ENCODE data around the gene JAML. TPM values are rescaled to one million over a fixed set of nuclear protein-coding genes. Genes with fewer than 3 reads are reported as not detected.
"Not testable (repeated sequence)": the region's sequence is repeated elsewhere in the genome, so short reads cannot be mapped to it uniquely, and the experiment has no call there.

Gene JAML
- total and polyA plus RNA-seq, 7 donors, result 3.3 to 35.1 (median 6.1) TPM

DNA sequence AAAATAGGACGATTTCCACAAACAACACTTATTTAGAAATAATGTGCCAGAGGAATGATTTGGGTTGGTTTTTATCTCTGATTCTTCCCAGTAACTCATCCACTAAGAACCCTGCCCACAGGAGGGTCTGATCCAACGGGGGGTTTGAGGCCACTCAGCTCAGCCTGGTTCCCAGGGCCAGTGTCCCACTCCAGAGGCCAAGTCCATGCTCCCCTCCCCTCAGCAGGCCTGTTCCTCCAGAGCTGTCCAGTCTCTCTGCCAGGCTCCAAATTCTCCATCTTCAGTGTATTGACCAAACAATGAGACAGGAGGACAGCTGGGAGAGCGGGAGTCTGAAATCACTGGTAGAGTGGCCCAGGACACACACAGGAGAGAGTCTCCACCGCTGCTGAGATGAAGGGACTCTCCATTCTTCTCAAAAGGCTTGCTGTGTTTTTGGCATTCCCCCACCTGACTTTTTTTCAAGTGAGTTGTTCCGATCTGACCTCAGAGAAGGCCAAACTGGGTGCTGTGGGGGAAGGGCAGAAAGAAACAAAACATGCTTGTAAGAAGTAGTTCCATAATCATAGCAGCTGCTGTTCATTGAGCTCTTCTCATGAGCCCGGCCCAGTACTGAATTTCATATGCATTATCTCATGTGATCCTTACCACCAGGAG lies 30.8 kb downstream of the JAML start:
- no peaks in the 10 kb centered on the region for H3K9me3 ChIP-seq
- intact Hi-C loops (cut with DNase I), result no loop called here
- H3K27me3 ChIP-seq, result no peaks in the 10 kb centered on the region
- H3K27ac ChIP-seq, result peak overlapping the region in 3 of 4 donors; percentile 67 to 78 (median 71)
- H3K4me1 ChIP-seq, result peaks cover 0 to 28% (median 20%) of the 10 kb centered on the region in 4 donors
- H3K4me3 ChIP-seq, result no peak overlapping the region
- 73 to 84% methylated on average over 6 of the region's 6 CpGs for WGBS, 2 donors
- no peak for TF ChIP-seq POLR2AphosphoS5 (IDR thresholded peaks at IDR 0.05)
- TF ChIP-seq, protein P1, sequence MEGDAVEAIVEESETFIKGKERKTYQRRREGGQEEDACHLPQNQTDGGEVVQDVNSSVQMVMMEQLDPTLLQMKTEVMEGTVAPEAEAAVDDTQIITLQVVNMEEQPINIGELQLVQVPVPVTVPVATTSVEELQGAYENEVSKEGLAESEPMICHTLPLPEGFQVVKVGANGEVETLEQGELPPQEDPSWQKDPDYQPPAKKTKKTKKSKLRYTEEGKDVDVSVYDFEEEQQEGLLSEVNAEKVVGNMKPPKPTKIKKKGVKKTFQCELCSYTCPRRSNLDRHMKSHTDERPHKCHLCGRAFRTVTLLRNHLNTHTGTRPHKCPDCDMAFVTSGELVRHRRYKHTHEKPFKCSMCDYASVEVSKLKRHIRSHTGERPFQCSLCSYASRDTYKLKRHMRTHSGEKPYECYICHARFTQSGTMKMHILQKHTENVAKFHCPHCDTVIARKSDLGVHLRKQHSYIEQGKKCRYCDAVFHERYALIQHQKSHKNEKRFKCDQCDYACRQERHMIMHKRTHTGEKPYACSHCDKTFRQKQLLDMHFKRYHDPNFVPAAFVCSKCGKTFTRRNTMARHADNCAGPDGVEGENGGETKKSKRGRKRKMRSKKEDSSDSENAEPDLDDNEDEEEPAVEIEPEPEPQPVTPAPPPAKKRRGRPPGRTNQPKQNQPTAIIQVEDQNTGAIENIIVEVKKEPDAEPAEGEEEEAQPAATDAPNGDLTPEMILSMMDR (IDR thresholded peaks at IDR 0.05), result no peak
- TF ChIP-seq POLR2A (IDR thresholded peaks at IDR 0.05), result no peak
- TF ChIP-seq EP300 (IDR thresholded peaks at IDR 0.05), result no peak
- no peak for DNase-seq
- H3K36me3 ChIP-seq, result no peaks in the 10 kb centered on the region

DNA sequence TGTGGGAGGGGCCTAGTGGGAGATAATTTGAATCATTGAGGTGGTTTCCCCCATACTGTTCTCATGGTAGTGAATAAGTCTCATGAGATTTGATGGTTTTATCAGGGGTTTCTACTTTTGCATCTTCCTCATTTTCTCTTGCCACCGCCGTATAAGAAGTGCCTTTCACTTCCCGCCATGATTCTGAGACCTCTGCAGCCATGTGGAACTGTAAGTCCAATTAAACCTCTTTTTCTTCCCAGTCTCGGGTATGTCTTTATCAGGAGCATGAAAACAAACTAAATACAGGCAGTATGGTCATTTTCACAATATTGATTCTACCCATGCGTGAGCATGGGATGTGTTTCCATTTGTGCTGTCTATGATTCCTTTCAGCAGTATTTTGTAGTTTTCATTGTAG lies 32.0 kb downstream of the JAML start:
- H3K9me3 ChIP-seq; H3K36me3 ChIP-seq; H3K4me3 ChIP-seq; H3K27ac ChIP-seq; H3K27me3 ChIP-seq; DNase-seq; intact Hi-C loops (cut with DNase I): not testable (repeated sequence)
- 82 to 91% methylated on average over 5 of the region's 5 CpGs for WGBS, 2 donors
- peaks cover 0 to 21% (median 18%) of the 10 kb centered on the region in 4 donors for H3K4me1 ChIP-seq

DNA sequence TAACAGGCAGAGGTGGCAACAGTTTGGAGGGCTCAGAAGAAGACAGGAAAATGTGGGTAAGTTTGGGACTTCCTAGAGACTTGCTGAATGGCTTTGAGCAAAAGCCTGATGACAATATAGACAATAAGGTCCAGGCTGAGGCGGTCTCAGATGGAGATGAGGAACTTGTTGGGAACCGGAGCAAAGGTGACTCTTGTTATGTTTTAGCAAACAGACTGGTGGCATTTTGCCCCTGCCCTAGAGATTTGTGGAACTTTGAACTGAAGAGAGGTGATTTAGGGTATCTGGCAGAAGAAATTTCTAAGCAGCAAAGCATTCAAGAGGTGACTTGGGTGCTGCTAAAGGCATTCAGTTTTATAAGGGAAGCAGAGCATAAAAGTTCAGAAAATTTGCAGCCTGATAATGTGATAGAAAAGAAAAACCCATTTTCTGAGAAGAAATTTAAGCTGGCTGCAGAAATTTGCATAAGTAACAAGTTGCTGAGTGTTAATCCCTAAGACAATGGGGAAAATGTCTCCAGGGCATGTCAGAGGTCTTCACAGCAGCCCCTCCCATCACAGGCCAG lies 33.8 kb downstream of the JAML start:
- H3K4me1 ChIP-seq, result peaks cover 0 to 21% (median 18%) of the 10 kb centered on the region in 4 donors
- H3K9me3 ChIP-seq; DNase-seq; H3K27ac ChIP-seq; H3K27me3 ChIP-seq; intact Hi-C loops (cut with DNase I); H3K36me3 ChIP-seq; H3K4me3 ChIP-seq: not testable (repeated sequence)
- 27 to 57% methylated on average over 2 of the region's 2 CpGs for WGBS, 2 donors

DNA sequence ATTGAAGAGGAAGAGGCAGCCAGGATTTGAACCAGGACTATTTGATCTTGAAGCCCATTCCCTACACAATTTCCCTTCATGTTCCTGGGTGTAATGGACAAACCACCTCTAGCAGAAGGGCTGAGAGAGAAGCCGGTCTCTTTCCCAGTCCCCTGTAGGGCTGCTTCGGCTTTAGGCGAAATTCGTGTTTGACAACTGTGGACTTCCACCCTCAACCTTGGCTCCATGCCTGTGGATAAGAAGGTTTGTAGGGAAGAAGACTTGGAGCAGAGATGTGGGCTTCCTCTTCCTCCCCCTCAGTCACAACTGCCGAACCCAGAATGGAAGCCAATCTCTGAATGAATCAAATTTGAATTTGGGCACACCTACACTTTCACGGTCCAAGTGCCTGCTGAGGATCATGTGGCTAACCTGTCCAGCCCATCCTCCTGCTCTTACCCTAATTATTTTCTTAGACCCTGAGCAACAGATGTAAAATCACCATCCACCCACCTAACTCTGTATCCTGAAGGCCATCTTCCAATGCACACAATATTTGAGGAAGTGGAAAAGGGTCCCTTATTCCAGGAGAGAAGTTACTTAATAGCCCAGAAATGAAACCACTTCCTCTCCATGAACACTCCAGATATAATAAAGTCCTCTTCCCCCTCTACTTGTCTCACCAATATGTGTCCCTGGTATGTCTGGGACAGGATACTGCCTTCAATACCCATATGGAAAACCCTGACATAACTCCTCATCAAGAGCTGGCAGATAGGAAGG lies 38.3 kb downstream of the JAML start:
- 24 to 67% methylated on average over 6 of the region's 6 CpGs for WGBS, 2 donors
- intact Hi-C loops (cut with DNase I), result no loop called here
- Histone ChIP-seq H3K27ac (no peak overlapping the region), H3K9me3 (no peaks in the 10 kb centered on the region), H3K27me3 (no peaks in the 10 kb centered on the region), H3K36me3 (no peaks in the 10 kb centered on the region), H3K4me3 (no peak overlapping the region), H3K4me1 (no peaks in the 10 kb centered on the region)
- no peak for DNase-seq
- TF ChIP-seq POLR2AphosphoS5 (IDR thresholded peaks at IDR 0.05) (no peak), EP300 (IDR thresholded peaks at IDR 0.05) (no peak), POLR2A (IDR thresholded peaks at IDR 0.05) (no peak)
- TF ChIP-seq, protein P1 (IDR thresholded peaks at IDR 0.05), result no peak

DNA sequence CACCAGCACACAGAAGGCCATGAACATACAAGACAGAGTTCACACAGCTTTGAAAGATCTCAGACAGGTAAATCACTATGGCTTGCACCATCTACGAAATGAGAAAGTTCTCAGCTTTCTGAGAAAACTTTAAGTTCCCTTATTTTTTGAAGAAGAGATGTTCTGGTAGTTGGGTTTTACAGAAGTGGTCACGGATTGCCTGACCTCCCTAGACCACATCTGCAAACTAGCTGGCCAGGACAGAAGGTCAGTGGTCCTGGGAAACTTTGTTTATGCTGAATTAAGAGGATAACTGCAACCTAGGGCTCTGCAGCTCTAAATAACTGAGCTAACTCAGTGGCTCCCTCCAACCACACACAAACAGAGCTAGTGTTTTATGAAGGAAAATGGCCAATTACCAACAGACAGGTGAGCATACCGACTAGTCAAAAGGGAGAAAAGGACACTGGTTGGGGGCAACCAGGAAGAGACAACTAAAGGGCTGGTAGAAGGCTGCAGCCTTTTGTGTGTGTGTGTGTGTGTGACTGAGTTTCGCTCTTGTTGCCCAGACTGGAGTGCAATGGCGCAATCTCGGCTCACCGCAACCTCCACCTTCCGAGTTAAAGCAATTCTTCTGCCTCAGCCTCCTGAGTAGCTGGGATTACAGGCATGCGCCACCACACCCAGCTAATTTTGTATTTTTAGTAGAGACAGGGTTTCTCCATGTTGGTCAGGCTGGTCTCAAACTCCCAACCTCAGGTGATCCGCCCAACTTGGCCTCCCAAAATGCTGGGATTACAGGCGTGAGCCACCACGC lies 39.8 kb downstream of the JAML start:
- no peaks in the 10 kb centered on the region for H3K36me3 ChIP-seq
- intact Hi-C loops (cut with DNase I), result no loop called here
- no peaks in the 10 kb centered on the region for H3K27me3 ChIP-seq
- H3K9me3 ChIP-seq, result no peaks in the 10 kb centered on the region
- peaks cover 0 to 11% (median 5%) of the 10 kb centered on the region in 4 donors for H3K4me1 ChIP-seq
- H3K4me3 ChIP-seq, result no peak overlapping the region
- 91 to 92% methylated on average over 12 of the region's 12 CpGs for whole genome bisulfite sequencing, 2 donors
- no peak for DNase-seq
- no peak for TF ChIP-seq POLR2A (IDR thresholded peaks at IDR 0.05)
- no peak for TF ChIP-seq EP300 (IDR thresholded peaks at IDR 0.05)
- TF ChIP-seq, protein P1 (IDR thresholded peaks at IDR 0.05), result no peak
- TF ChIP-seq POLR2AphosphoS5 (IDR thresholded peaks at IDR 0.05), result no peak
- no peak overlapping the region for H3K27ac ChIP-seq

DNA sequence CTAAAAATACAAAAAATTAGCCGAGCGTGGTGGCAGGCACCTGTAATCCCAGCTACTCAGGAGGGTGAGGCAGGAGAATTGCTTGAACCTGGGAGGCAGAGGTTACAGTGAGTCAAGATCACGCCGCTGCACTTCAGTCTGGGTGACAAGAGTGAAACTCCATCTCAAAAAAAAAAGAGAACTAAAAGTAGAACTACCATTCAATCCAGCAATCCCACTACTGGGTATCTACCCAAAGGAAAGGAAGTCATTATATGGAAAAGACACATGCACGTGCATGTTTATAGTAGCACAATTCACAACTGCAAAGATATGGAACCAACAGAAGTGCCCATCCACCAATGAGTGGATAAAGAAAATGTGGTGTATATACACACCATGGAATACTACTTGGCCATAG lies 41.1 kb downstream of the JAML start:
- peaks cover 0 to 14% (median 7%) of the 10 kb centered on the region in 4 donors for H3K4me1 ChIP-seq
- 87 to 94% methylated on average over 5 of the region's 5 CpGs for WGBS, 2 donors

More for the DNA sequence above, 41.1 kb downstream of the JAML start:
- H3K9me3 ChIP-seq; intact Hi-C loops (cut with DNase I); H3K36me3 ChIP-seq; H3K4me3 ChIP-seq; DNase-seq; H3K27ac ChIP-seq; H3K27me3 ChIP-seq: not testable (repeated sequence)

Data from sigmoid colon (tissue), 7 donors.